ENCODE measurements around the gene KLF3.
"Not testable (repeated sequence)": the region's sequence is repeated elsewhere in the genome, so short reads cannot be mapped to it uniquely, and the experiment has no call there.

The KLF3 gene

GRCh38 chr4:38663801-38664705 is at the start of gene KLF3:
KLF3 (plus strand) TSS chr4:38664199; CDS start chr4:38680626, 16,427 bp downstream.
- DNase-seq (ENCODE audit: low read depth, low spot score): no peak

DNA sequence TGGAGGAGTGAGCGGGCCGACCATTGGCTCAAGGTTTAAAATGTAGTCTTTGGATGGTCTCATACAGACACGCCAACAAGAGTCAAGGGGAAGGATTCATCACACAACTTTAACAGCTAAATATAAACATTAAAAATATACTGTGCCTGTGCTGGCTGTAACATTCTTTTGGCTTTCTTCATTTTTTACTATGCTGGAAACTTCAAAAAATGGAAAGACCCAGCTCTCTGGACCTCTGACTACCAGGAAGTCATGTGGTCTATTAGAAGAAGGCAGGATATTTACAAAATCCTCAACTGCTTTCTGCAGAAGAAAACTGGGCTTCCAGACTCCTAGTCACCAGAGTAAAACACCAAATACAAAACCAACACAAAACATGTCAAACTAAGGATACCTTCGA is 49.8 kb upstream of the KLF3 start:
- DNase-seq (ENCODE audit: low read depth, low spot score): no peak

DNA sequence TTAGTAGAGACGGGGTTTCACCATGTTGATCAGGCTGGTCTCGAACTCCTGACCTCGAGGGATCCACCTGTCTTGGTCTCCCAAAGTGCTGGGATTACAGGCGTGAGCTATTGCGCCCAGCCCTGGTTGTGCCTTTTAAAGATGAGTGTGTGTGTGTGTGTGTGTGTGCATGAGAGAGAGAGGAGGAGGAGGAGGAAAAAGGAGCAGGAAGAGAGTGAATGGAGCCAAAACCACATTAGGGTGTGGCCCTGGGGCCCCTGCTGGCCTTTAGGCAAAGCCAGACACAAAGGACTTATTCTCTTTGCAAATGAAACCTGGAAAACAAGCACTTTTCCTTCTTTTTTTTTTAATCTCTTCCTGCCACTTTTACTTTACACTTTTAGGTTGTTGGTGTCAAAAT is 48.2 kb upstream of the KLF3 start:
- DNase-seq (ENCODE audit: low read depth, low spot score): no peak

GRCh38 chr4:38618505-38618904 is 45.5 kb upstream of the KLF3 start:
- no peak for DNase-seq (ENCODE audit: low read depth, low spot score)

DNA sequence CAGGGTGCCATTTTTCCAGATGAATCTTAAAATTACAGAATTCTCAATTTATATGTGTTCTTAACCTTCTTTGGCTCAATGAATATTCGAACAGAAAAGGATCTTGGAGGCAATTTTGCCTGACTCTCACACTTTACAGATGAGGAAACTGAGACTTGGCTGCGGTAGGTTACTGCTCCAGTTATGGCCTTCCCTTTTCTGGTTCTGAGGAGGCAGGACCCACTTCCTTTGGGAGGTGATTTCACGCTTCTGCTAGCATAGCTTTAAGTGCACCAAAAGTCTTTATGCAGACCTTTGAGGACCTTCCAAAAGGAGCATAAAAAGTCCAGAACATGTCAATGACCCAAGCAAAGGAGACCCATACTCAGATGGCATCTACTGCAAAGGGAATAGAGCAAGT is 44.7 kb upstream of the KLF3 start:
- no peak for DNase-seq (ENCODE audit: low read depth, low spot score)

DNA sequence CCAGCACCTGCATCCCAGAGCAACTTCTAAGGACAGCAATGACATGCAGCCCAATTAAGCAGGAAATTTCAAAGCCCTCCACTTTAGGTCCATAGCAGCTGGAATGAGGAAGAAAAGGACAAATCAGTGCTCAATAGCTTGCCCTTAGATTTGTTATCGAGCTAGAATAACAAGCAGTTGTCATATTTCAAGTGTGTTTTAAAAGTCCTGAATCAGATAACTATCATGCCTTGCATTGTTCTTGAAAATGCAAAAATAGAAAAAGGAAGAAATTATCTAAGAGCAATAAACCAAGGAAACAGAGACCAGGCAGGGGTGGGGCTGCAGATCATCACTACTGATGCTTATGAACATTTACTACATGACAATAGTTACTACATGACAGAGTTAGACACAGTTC is 43.9 kb upstream of the KLF3 start:
- DNase-seq (ENCODE audit: low read depth, low spot score): no peak

DNA sequence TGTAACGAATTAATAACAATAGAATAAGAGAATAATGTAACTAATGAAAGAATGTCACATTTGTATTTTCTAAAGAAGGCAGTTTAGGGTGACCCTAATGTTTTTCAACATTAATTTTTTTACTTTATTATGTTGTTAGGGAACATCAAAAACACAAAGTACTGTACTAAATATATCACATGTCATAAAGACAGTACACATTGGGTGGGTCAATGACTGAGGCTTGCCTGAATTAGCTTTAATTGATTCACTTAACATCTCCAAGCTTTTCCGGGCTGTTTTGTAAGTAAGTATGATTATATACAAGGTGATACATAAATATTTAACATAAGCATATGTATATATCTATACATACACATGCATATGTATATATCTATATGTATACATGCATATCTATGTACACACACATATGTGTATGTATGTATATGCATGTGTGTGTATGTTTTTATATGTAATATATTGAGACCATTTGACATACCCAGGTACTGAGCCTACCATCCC is 43.4 kb upstream of the KLF3 start:
- DNase-seq (ENCODE audit: low read depth, low spot score): no peak

- no peak for DNase-seq (ENCODE audit: low read depth, low spot score)
These were observed 42.8 kb upstream of the KLF3 start for GRCh38 chr4:38621028-38621684.

- DNase-seq (ENCODE audit: low read depth, low spot score): no peak
These were observed 42.2 kb upstream of the KLF3 start for GRCh38 chr4:38621831-38622230.

- not testable (repeated sequence) for DNase-seq (ENCODE audit: low read depth, low spot score)
These were observed 41.7 kb upstream of the KLF3 start for GRCh38 chr4:38622340-38622739.

- DNase-seq (ENCODE audit: low read depth, low spot score): no peak
These were observed 40.7 kb upstream of the KLF3 start for GRCh38 chr4:38623260-38623659.

- no peak for DNase-seq (ENCODE audit: low read depth, low spot score)
These were observed 39.7 kb upstream of the KLF3 start for GRCh38 chr4:38624311-38624710.

- DNase-seq (ENCODE audit: low read depth, low spot score): no peak
These were observed 38.5 kb upstream of the KLF3 start for GRCh38 chr4:38625508-38625907.

- DNase-seq (ENCODE audit: low read depth, low spot score): not testable (repeated sequence)
These were observed 37.0 kb upstream of the KLF3 start for GRCh38 chr4:38626901-38627444.

DNA sequence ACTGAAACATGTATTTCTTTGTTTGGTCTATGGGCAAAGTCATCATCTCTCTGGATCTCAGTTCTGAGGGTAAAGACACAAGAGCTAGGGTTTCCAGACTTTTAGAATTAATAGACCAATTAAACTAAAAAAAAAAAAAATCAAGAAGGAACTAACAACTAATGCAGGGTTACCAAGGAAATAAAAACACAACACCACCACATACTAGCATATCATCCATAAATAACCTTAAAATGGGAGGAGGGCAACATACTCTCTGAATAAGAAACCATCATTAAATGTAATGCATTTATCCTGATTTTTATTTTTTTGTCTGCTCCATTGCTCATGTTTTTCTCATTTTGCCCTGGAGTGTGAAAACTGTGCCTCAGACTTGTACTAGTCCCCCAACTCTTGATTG is 33.5 kb upstream of the KLF3 start:
- no peak for DNase-seq (ENCODE audit: low read depth, low spot score)

DNA sequence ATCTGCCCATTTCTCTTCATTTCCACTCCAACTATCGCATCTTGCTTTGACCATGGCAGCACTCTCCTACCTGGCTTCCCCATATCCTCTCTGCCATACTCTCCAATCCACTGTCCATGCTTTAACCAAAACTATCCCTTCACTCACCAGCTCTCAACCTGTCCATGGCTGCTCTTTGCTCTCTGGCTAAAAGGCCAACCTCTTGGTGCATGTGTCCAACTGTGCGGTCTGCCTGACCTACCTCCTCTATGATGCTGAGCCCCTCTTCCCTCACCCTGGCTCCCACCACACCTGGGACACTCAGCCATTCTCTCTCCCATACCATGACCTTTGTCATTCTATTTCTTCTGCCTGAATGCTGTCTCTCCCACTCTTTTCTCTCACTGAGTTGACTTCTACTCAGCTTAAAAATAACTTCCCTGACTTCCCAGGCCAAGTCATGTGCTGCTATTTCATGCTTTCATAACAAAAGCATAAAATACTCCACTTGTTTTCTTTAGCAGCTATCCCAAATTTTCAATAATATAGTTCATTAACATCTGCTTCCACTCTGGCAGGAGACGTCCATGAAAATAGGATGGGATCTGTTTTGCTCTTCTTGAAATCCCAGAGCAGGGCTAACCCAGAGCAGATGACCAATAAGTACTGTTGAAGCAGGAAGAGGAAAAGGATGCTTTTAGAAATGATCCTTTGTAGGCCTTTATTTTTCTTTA is 29.8 kb upstream of the KLF3 start:
- no peak for DNase-seq (ENCODE audit: low read depth, low spot score)

GRCh38 chr4:38639242-38639641 is 24.8 kb upstream of the KLF3 start:
- DNase-seq (ENCODE audit: low read depth, low spot score): no peak

GRCh38 chr4:38641811-38642210 is 22.2 kb upstream of the KLF3 start:
- DNase-seq (ENCODE audit: low read depth, low spot score): no peak

- DNase-seq (ENCODE audit: low read depth, low spot score): no peak
These were observed 19.8 kb upstream of the KLF3 start for GRCh38 chr4:38644201-38644600.

DNA sequence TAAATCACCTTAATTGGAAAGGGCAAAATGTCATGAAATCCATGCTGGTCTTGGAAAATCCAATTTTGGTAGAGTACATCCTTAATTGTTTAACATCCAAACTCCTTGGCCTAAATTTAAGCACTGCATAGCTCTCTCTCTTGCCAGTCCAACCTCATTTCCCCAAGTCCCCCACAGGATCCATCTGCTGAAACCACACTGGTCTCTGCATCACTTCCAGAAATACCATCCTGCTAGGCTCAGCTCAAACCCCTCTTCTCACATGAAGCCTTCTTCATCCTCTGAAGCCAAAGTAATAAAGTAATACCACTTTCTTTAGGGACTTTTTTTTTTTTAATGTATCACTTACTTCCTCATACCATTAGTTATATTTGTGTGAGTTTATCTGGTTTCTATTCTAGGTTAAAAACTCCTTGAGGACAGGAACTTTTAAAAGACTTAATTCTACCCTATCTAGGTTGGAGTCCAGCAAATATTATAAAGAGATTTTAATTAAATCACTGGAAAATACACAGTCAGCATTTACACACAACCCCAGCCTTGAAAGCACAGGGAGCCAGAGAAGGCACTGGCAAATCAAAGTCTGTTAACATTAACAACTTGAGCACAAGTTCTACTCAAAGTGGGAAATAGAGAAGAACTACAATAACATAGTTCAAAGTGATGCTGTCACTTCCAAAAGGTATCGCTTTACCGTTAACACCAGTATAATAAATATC is 16.7 kb upstream of the KLF3 start:
- DNase-seq (ENCODE audit: low read depth, low spot score): no peak

- DNase-seq (ENCODE audit: low read depth, low spot score): no peak
These were observed 13.9 kb upstream of the KLF3 start for GRCh38 chr4:38650133-38650532.

Measured in iPS DF 19.7 (cell line).